HEK293T (cell line): Measurements from ENCODE around the gene MACROD2.

Source experiments
- CTCF ChIA-PET: fragments of 350-600 bp; formaldehyde crosslinking; extraction: SDS; loops from one replicate; lab custom pipeline; 2021; ENCODE audit warnings: antibody characterized with exemption, inconsistent platforms; lab: Yijun Ruan, JAX
- POLR2A ChIA-PET: fragments of 350-600 bp; formaldehyde crosslinking; extraction: SDS; loops from one replicate; lab custom pipeline; 2020; ENCODE audit warnings: antibody characterized with exemption, inconsistent platforms; lab: Yijun Ruan, JAX
- DNase-seq: peaks from one replicate; pipeline ENCODE4 v3.0.0; 2012; ENCODE audit warnings: mixed read lengths; ENCODE audit errors: extremely low spot score
- ARNT ChIP-seq: fragments of 450-650 bp; IDR thresholded peaks from 2 replicates; pipeline ENCODE4 v1.6.1; 2017; ENCODE audit warnings: mild to moderate bottlenecking
- BHLHE40 ChIP-seq: fragments of 450-650 bp; IDR thresholded peaks from 2 replicates; pipeline ENCODE4 v1.6.1; 2016; ENCODE audit warnings: mild to moderate bottlenecking, moderate library complexity, borderline replicate concordance
- CTBP1 ChIP-seq: fragments of 450-650 bp; IDR thresholded peaks from 2 replicates; pipeline ENCODE4 v1.6.1; 2016; ENCODE audit warnings: borderline replicate concordance
- ELF4 ChIP-seq: fragments of 450-650 bp; IDR thresholded peaks from 2 replicates; pipeline ENCODE4 v1.6.1; 2017; ENCODE audit warnings: antibody characterized with exemption
- FOXA1 ChIP-seq: fragments of 450-650 bp; IDR thresholded peaks from 2 replicates; pipeline ENCODE4 v1.6.1; 2016; ENCODE audit warnings: mild to moderate bottlenecking
- FOXK2 ChIP-seq: fragments of 450-650 bp; IDR thresholded peaks from 2 replicates; pipeline ENCODE4 v1.6.1; 2016; ENCODE audit warnings: mild to moderate bottlenecking
- FOXM1 ChIP-seq: fragments of 450-650 bp; IDR thresholded peaks from 2 replicates; pipeline ENCODE4 v1.6.1; 2017; ENCODE audit warnings: mild to moderate bottlenecking, borderline replicate concordance
- HDGF ChIP-seq: fragments of 450-650 bp; IDR thresholded peaks from 2 replicates; pipeline ENCODE4 v1.6.1; 2017; ENCODE audit warnings: antibody characterized with exemption, borderline replicate concordance
- L3MBTL2 ChIP-seq: fragments of 450-650 bp; conservative IDR thresholded peaks from 2 replicates; pipeline ENCODE4 v1.6.1; 2016; ENCODE audit warnings: mild to moderate bottlenecking
- LEF1 ChIP-seq: fragments of 450-650 bp; IDR thresholded peaks from 2 replicates; pipeline ENCODE4 v1.6.1; 2017; ENCODE audit warnings: mild to moderate bottlenecking, borderline replicate concordance
- NFRKB ChIP-seq: fragments of 450-650 bp; IDR thresholded peaks from 2 replicates; pipeline ENCODE4 v1.6.1; 2016; ENCODE audit warnings: mild to moderate bottlenecking, moderate library complexity
- PKNOX1 ChIP-seq: fragments of 450-650 bp; IDR thresholded peaks from 2 replicates; pipeline ENCODE4 v1.6.1; 2016
- SP1 ChIP-seq: fragments of 450-650 bp; IDR thresholded peaks from 2 replicates; pipeline ENCODE4 v1.6.1; 2017
- SUZ12 ChIP-seq: fragments of 450-650 bp; IDR thresholded peaks from 2 replicates; pipeline ENCODE4 v1.6.1; 2016; ENCODE audit warnings: mild to moderate bottlenecking
- TARDBP ChIP-seq: fragments of 450-650 bp; IDR thresholded peaks from 2 replicates; pipeline ENCODE4 v1.6.1; 2016
- ZNF384 ChIP-seq: fragments of 450-650 bp; IDR thresholded peaks from 2 replicates; pipeline ENCODE4 v1.6.1; 2016

Gene MACROD2

GRCh38 chr20:14632906-14633305 lies 637.6 kb downstream of the MACROD2 start:
- POLR2A ChIA-PET, result no interaction called here
- no peak for DNase-seq
- CTCF ChIA-PET, result no interaction called here
- TF ChIP-seq FOXA1, result no peak
- TF ChIP-seq SP1, result no peak
- TF ChIP-seq FOXM1, result no peak
- no peak for TF ChIP-seq PKNOX1

DNA sequence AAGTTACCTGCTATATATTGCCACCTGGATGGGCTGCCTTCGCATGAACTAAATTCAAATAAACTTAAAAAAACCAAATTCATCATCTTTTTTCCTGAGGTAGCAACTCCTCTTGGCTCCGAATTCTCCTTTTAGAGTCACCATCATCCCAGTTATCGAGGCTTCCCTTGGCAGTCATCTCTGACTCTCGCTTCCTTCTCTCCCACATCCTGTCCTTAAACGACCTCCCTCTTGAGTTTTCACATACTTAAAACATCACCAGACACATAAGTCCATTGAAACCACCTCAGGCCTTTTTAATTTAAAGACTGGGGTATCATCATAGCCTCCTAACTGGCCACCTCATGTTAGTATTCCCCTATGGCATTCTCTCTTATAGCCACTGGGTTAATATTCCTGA lies 638.2 kb downstream of the MACROD2 start:
- no peak for DNase-seq
- CTCF ChIA-PET, result no interaction called here
- POLR2A ChIA-PET, result no interaction called here
- TF ChIP-seq FOXK2, result no peak
- no peak for TF ChIP-seq FOXA1
- no peak for TF ChIP-seq SP1

- CTCF ChIA-PET, result no interaction called here
- DNase-seq, result no peak
- POLR2A ChIA-PET, result no interaction called here
- no peak for TF ChIP-seq HDGF
- no peak for TF ChIP-seq PKNOX1
- no peak for TF ChIP-seq SP1
- TF ChIP-seq L3MBTL2, result no peak
- no peak for TF ChIP-seq BHLHE40
- TF ChIP-seq CTBP1, result no peak
- TF ChIP-seq FOXK2, result no peak
- TF ChIP-seq ELF4, result no peak
- no peak for TF ChIP-seq ZNF384
- no peak for TF ChIP-seq LEF1
These were observed 639.3 kb downstream of the MACROD2 start for GRCh38 chr20:14634665-14635064.

DNA sequence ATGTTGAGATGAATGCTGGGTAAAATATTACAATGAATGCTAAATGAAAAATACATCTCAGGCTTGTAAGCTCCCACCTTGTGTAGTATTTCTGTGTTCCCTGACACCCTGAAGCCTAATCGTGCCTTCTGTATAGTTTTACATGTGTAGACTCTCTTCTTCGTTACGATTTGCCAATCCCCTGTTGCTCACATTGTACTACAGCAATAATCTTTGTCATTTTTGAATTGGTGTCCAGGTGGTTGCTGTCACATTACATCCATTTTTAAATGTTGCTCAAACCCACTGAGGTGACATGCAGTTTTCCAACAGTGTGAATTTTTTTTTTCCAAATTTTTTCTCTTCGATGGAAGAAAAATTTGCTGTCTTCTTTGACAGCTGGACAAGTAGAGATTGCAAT lies 642.1 kb downstream of the MACROD2 start:
- CTCF ChIA-PET, result no interaction called here
- no peak for DNase-seq
- no peak for TF ChIP-seq ELF4
- no peak for TF ChIP-seq ZNF384
- TF ChIP-seq CTBP1, result no peak
- TF ChIP-seq FOXK2, result no peak
- no peak for TF ChIP-seq LEF1
- TF ChIP-seq PKNOX1, result no peak
- TF ChIP-seq L3MBTL2, result no peak
- TF ChIP-seq FOXA1, result no peak
- no peak for TF ChIP-seq BHLHE40
- TF ChIP-seq TARDBP, result no peak
- no peak for TF ChIP-seq FOXM1
- POLR2A ChIA-PET, result no interaction called here

DNA sequence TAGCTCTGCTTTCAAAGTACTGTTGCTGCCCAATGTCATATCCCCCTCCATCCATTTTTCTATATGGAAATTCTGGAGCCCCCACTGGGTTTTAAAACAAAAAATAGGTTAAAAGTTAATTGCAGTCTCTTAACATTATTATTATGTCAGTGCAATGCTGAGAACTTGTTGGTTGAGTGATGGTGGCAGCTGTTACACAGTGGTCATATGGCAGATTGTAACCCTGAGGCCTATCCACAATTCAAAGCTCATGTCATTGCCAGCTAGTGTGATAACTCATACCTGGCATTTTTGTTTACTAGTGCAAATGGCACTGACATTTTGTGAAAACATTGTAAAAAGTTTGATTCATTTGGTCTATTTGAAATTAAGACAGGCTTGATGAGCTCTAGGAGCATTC lies 647.8 kb downstream of the MACROD2 start:
- ChIA-PET POLR2A (no interaction called here), CTCF (no interaction called here)
- no peak for TF ChIP-seq ELF4
- no peak for DNase-seq

DNA sequence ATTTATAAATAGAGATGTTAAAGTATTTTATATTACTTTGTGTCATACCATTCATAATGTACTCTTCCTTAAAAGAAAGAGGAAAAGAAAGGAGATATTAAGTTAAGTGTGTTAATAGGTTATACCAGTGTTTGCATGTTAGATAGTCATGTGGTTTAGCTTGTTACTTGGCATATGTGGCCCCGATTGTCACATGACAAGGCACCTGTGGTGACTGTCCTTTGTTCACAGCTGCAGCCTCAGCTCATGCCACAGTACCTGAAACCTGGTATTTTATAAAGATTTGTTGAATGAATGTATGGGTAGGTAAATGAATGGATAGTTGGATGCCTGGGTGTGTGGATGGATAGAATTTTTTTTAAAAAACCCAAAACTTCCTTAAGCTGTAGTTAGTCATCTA lies 648.2 kb downstream of the MACROD2 start:
- CTCF ChIA-PET, result no interaction called here
- DNase-seq, result no peak
- POLR2A ChIA-PET, result no interaction called here
- TF ChIP-seq TARDBP (no peak), ELF4 (no peak), L3MBTL2 (no peak), BHLHE40 (no peak), HDGF (no peak)

- no peak for DNase-seq
- no peak for TF ChIP-seq NFRKB
- POLR2A ChIA-PET, result no interaction called here
- CTCF ChIA-PET, result no interaction called here
These were observed 649.2 kb downstream of the MACROD2 start for GRCh38 chr20:14644306-14645097.

DNA sequence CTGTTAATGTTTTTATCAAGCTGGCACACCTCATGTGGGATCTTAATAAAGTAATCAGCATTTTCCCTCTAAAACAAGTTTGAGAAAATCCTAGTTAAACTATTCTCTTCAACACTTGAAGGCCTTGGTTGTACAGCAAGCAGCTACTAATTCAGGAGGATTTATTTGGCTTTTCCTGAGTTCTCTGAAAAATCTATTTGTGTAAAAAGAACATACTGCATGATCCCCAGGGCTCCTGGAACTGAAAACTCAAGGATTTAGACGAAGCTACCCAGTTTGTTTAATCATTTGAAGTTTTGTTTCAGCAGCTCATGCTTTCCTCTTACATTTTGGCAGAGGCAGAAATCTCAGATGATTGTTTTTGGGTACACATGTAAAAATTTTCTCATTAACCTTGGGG lies 651.7 kb downstream of the MACROD2 start:
- no peak for TF ChIP-seq HDGF
- TF ChIP-seq ARNT, result no peak
- no peak for TF ChIP-seq CTBP1
- TF ChIP-seq L3MBTL2, result no peak
- no peak for TF ChIP-seq TARDBP
- no peak for TF ChIP-seq LEF1
- no peak for TF ChIP-seq PKNOX1
- no peak for TF ChIP-seq ELF4
- no peak for TF ChIP-seq BHLHE40
- no peak for TF ChIP-seq NFRKB
- no peak for TF ChIP-seq SP1
- TF ChIP-seq FOXK2, result no peak
- TF ChIP-seq ZNF384, result no peak
- no peak for TF ChIP-seq FOXM1
- TF ChIP-seq FOXA1, result no peak
- TF ChIP-seq SUZ12, result no peak
- DNase-seq, result no peak
- ChIA-PET CTCF (no interaction called here), POLR2A (no interaction called here)
